ENCODE data around the gene NDUFA3. TPM values are rescaled to one million over a fixed set of nuclear protein-coding genes. Genes with fewer than 3 reads are reported as not detected.

NDUFA3 gene
- total and polyA plus RNA-seq, 10 of the 15 experiments (the other 5 are each of a cell fraction or from before 2014, with no cell fraction given): 40.0 to 335 (median 153) TPM

GRCh38 chr19:54109651-54110050 lies 7.0 kb downstream of the NDUFA3 start:
- Histone ChIP-seq H3K27ac (ENCODE audit: control insufficient read depth, insufficient read depth) (no peak overlapping the region), H3K79me2 (ENCODE audit: control insufficient read depth, insufficient read depth, low read length) (peaks cover 11% of the 10 kb centered on the region), H3K4me2 (ENCODE audit: control insufficient read depth, insufficient read depth) (no peak overlapping the region), H4K20me1 (ENCODE audit: control insufficient read depth, insufficient read depth) (no peaks in the 10 kb centered on the region; the same call in 1 of the 2 replicates), H3K36me3 (ENCODE audit: control insufficient read depth in 2 of 2, insufficient read depth in 2 of 2, low read length in 1 of 2) (peaks cover 16 to 17% of the 10 kb centered on the region in 2 experiments; a peak in 3 of 4 replicates), H3K9ac (ENCODE audit: control insufficient read depth, insufficient read depth, low read length) (no peak overlapping the region), H2AFZ (ENCODE audit: control insufficient read depth, low read depth, low read length) (no peak overlapping the region), H3K4me1 (ENCODE audit: control insufficient read depth, insufficient read depth, low read length) (no peaks in the 10 kb centered on the region), H3K4me3 (no peak overlapping the region), H3K27me3 (replicated peaks in 1 of 2; ENCODE audit: control insufficient read depth in 2 of 2, insufficient read depth in 2 of 2, low read length in 1 of 2) (no peaks in the 10 kb centered on the region), H3K9me3 (replicated peaks; ENCODE audit: control insufficient read depth, insufficient read depth, low read length) (no peaks in the 10 kb centered on the region)
- ChIA-PET CTCF (no interaction called here), SMC1A (ENCODE audit: uncharacterized antibody, unreplicated experiment) (interaction anchor here (0.5 kb wide), 1 partner anchor 141 kb away, joined by 3 read pairs; no protein-coding TSS in a partner anchor), POLR2A (no interaction called here), RAD21 (ENCODE audit: unreplicated experiment) (no interaction called here)
- FAIRE-seq (no peak), DNase-seq (ENCODE audit: low read depth, low spot score) (no peak), ATAC-seq (no peak)
- BruUV-seq (replicated peaks): no TSS peak
- TF ChIP-seq ZNF687 (IDR thresholded peaks at IDR 0.05) (no peak), TBL1XR1 (IDR thresholded peaks at IDR 0.05; ENCODE audit: low read depth, low read length) (no peak), ZBTB11 (CRISPR knock-in tag; IDR thresholded peaks at IDR 0.05) (no peak), ZBED1 (IDR thresholded peaks at IDR 0.05; ENCODE audit: borderline replicate concordance) (no peak), TCF12 (IDR thresholded peaks at IDR 0.05; ENCODE audit: low read depth, low read length) (no peak), POLR2AphosphoS5 (IDR thresholded peaks at IDR 0.05; ENCODE audit: low read length) (no peak), EZH2 (IDR thresholded peaks at IDR 0.05; ENCODE audit: borderline replicate concordance, control insufficient read depth, low read depth, low read length) (no peak), KDM1A (IDR thresholded peaks at IDR 0.05; ENCODE audit: borderline replicate concordance) (no peak), HCFC1 (IDR thresholded peaks at IDR 0.05; ENCODE audit: low read length) (no peak), NBN (IDR thresholded peaks at IDR 0.05) (no peak), RFX5 (IDR thresholded peaks at IDR 0.05; ENCODE audit: low read depth, low read length) (no peak), GATAD2B (conservative IDR thresholded peaks at IDR 0.05; ENCODE audit: low read depth) (no peak), CBX3 (IDR thresholded peaks at IDR 0.05; ENCODE audit: borderline replicate concordance, low read depth) (no peak), CREB1 (IDR thresholded peaks at IDR 0.05; ENCODE audit: low read depth) (no peak), JUND (IDR thresholded peaks at IDR 0.05; ENCODE audit: low read depth, low read length) (no peak), ATF2 (IDR thresholded peaks at IDR 0.05; ENCODE audit: low read length) (no peak), DPF2 (IDR thresholded peaks at IDR 0.05) (no peak), POU2F2 (IDR thresholded peaks at IDR 0.05; ENCODE audit: borderline replicate concordance, low read depth, low read length) (no peak), EED (IDR thresholded peaks at IDR 0.05; ENCODE audit: low read depth) (no peak)
- intact Hi-C loops (cut with micrococcal nuclease; ENCODE audit: unreplicated experiment): loop anchor here (10.0 kb wide), 2 partner anchors 585 to 1005 kb away; partner anchors contain the start of gene ZNF160
- 66% methylated on average over 4 of the region's 6 CpGs for WGBS (ENCODE audit: insufficient coverage, insufficient replicate concordance, low lambda C conversion rate, missing lambda C conversion rate)
- in situ Hi-C loops (cut with MboI): no loop called here
